ENCODE data around the gene IL1RAP. TPM values are rescaled to one million over a fixed set of nuclear protein-coding genes. Genes with fewer than 3 reads are reported as not detected.

The IL1RAP gene
- total RNA-seq, 1 donor from 2014 or later: 27.8 TPM

GRCh38 chr3:190521998-190522397, 8.1 kb downstream of the IL1RAP start:
- no peaks in the 10 kb centered on the region for H3K27me3 Mint-ChIP-seq
- intact Hi-C loops (cut with micrococcal nuclease): no loop called here
- H3K4me1 Mint-ChIP-seq: peaks cover 20% of the 10 kb centered on the region
- no peak overlapping the region for H3K4me3 Mint-ChIP-seq
- DNase-seq: no peak
- H3K9me3 Mint-ChIP-seq: peaks cover 4% of the 10 kb centered on the region
- peaks cover 36% of the 10 kb centered on the region for H3K36me3 Mint-ChIP-seq (ENCODE audit: low read depth)
- peak overlapping the region; percentile 42 for H3K27ac Mint-ChIP-seq

GRCh38 chr3:190522621-190523222, 8.8 kb downstream of the IL1RAP start:
- peaks cover 4% of the 10 kb centered on the region for H3K9me3 Mint-ChIP-seq

DNA sequence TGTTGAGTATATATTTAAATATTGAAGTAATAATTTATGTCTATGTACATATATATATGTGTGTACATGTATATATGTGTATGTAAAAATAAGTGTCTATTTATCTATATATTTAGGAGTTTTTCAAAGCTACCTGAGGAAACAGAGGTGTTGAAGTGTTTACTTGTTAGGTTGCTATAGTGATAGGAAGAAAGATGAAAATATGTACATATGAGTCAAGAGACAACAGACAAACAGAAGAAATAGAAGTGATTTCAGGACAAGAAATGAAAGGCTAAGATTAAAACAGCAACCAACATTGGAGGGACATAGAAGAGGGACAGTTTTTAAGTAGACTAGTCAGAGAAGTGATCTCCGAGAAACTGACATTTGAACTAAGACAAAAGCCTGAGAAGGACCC, 11.1 kb downstream of the IL1RAP start:
- H3K9me3 Mint-ChIP-seq: peaks cover 4% of the 10 kb centered on the region
- no peak for DNase-seq
- H3K4me3 Mint-ChIP-seq: no peak overlapping the region
- no peak overlapping the region for H3K27ac Mint-ChIP-seq
- intact Hi-C loops (cut with micrococcal nuclease): no loop called here
- H3K27me3 Mint-ChIP-seq: no peaks in the 10 kb centered on the region
- peaks cover 10% of the 10 kb centered on the region for H3K4me1 Mint-ChIP-seq
- H3K36me3 Mint-ChIP-seq (ENCODE audit: low read depth): peaks cover 34% of the 10 kb centered on the region

More at GRCh38 chr3:190522621-190523222, 8.8 kb downstream of the IL1RAP start:
- no peak for DNase-seq
- peaks cover 13% of the 10 kb centered on the region for H3K4me1 Mint-ChIP-seq
- intact Hi-C loops (cut with micrococcal nuclease): no loop called here
- peaks cover 35% of the 10 kb centered on the region for H3K36me3 Mint-ChIP-seq (ENCODE audit: low read depth)
- H3K4me3 Mint-ChIP-seq: no peak overlapping the region
- no peaks in the 10 kb centered on the region for H3K27me3 Mint-ChIP-seq
- H3K27ac Mint-ChIP-seq: no peak overlapping the region

DNA sequence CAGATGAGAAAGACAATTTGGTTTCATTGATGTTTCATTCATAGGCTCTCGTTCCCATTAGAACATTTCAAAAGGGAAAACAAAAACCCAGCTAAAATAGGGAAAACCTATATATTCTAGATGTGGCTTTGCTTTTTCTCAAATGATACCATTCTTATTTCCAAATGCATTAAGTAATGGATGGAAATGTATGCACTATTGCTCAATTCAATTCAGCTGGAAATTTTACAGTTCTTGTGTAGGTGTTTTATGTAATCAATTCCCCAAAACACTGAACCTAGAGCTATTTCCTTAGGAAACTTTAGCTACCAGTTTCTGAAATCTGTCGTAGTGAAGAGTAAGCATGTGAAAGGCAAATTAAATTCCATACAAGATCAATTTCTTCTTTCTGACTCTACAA, 11.7 kb downstream of the IL1RAP start:
- Mint-ChIP-seq H3K27ac (no peak overlapping the region), H3K27me3 (no peaks in the 10 kb centered on the region), H3K4me1 (peaks cover 10% of the 10 kb centered on the region), H3K4me3 (no peak overlapping the region), H3K36me3 (ENCODE audit: low read depth) (peaks cover 35% of the 10 kb centered on the region), H3K9me3 (peaks cover 4% of the 10 kb centered on the region)
- no peak for DNase-seq
- intact Hi-C loops (cut with micrococcal nuclease): no loop called here

DNA sequence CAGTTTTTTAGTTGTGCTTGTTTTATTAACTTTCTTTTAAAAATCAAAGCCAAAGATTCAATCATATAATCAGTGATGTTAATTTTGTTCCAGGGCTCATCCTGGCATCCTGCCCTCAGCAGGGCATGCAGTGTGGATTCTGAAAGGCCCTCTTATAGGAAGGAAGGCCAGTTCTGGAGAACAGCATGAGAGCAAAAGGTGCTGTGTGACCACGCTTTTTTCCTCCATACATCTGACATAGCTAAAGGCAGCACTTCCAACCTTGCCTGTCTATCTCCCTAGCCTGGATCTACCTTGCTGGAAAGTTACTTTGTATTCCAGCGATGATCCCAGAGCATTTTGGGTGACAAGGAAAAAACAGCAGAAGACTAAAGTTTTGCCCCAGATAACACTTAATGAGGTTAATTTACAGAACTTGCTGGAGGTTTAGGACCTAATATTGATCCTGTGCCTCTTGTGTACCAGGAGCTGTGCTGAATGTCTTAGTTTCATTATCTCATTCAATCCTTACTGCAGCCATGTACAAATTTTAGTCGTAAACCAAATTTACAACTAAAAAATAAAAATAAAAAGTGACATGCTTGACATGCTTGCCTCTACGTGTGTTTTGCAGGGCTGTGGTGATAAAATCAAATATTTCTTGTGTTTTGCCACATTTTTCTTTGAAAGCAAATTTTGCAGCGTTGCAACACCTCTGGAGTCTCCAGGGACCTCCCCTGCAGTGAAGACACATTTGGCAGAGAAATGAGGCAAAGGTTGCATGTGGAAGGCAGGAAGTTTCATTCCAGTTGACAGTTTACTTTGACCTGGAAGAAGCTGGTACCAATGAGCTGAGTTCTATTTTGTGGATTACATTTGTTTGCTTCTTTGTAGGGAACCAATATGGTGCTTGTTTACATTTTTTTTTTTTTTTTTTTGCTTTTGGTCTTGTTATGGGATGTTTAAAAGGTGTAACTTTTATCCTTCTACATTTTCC, 13.2 kb downstream of the IL1RAP start:
- intact Hi-C loops (cut with micrococcal nuclease): no loop called here
- Mint-ChIP-seq H3K9me3 (peaks cover 4% of the 10 kb centered on the region), H3K4me3 (no peak overlapping the region), H3K4me1 (peaks cover 8% of the 10 kb centered on the region), H3K36me3 (ENCODE audit: low read depth) (peaks cover 37% of the 10 kb centered on the region), H3K27ac (no peak overlapping the region), H3K27me3 (no peaks in the 10 kb centered on the region)
- DNase-seq: no peak

DNA sequence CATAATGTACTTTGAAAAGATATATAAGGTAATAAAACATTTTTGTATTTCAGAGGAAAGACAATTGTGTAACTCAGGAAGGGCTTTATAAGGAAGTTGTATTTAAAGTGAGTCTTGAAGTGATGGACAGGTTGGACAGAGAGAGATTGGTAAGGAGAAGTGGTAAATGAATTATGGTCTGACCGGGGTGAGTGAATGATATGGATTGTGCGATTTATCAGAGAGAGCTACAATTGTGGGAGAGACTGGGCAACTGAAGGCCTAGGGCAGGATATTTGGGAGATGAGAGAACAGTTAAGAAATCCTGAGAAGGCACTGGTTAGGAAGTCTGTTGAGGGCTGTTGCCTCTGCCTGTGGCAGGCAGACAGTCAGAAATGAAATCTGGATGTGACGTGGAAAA, 14.8 kb downstream of the IL1RAP start:
- H3K4me3 Mint-ChIP-seq: no peak overlapping the region
- H3K9me3 Mint-ChIP-seq: peaks cover 4% of the 10 kb centered on the region
- no peak for DNase-seq
- intact Hi-C loops (cut with micrococcal nuclease): no loop called here
- peaks cover 34% of the 10 kb centered on the region for H3K36me3 Mint-ChIP-seq (ENCODE audit: low read depth)
- H3K4me1 Mint-ChIP-seq: peaks cover 14% of the 10 kb centered on the region
- no peak overlapping the region for H3K27ac Mint-ChIP-seq
- H3K27me3 Mint-ChIP-seq: no peaks in the 10 kb centered on the region

DNA sequence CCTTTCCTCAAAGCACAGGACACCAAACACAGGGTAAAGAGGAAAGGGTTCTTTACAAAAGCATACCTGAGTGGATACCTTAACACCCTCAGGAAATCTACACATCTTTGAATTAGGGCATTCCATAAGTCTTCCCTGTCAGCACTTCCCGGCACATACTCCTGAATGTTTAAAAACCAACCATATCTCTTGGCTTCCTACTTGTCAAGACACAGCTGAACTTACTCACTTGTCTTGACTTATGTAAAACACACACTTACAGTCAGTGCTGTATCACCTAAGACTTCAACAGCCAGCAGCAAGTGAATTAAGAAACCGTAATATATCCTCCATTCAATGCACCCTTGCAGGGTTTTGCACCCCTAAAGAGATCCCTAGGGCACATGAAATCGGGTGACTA, 17.5 kb downstream of the IL1RAP start:
- Mint-ChIP-seq H3K27ac (no peak overlapping the region), H3K4me3 (no peak overlapping the region), H3K4me1 (peaks cover 18% of the 10 kb centered on the region), H3K9me3 (no peaks in the 10 kb centered on the region), H3K36me3 (ENCODE audit: low read depth) (peaks cover 32% of the 10 kb centered on the region), H3K27me3 (no peaks in the 10 kb centered on the region)
- intact Hi-C loops (cut with micrococcal nuclease): no loop called here
- DNase-seq: no peak

- H3K36me3 Mint-ChIP-seq (ENCODE audit: low read depth): peaks cover 33% of the 10 kb centered on the region
- H3K4me3 Mint-ChIP-seq: no peak overlapping the region
- H3K4me1 Mint-ChIP-seq: peaks cover 22% of the 10 kb centered on the region
- H3K27ac Mint-ChIP-seq: no peak overlapping the region
- no peaks in the 10 kb centered on the region for H3K9me3 Mint-ChIP-seq
- H3K27me3 Mint-ChIP-seq: no peaks in the 10 kb centered on the region
- no peak for DNase-seq
- intact Hi-C loops (cut with micrococcal nuclease): no loop called here
These were observed 18.9 kb downstream of the IL1RAP start for GRCh38 chr3:190532731-190533203.

DNA sequence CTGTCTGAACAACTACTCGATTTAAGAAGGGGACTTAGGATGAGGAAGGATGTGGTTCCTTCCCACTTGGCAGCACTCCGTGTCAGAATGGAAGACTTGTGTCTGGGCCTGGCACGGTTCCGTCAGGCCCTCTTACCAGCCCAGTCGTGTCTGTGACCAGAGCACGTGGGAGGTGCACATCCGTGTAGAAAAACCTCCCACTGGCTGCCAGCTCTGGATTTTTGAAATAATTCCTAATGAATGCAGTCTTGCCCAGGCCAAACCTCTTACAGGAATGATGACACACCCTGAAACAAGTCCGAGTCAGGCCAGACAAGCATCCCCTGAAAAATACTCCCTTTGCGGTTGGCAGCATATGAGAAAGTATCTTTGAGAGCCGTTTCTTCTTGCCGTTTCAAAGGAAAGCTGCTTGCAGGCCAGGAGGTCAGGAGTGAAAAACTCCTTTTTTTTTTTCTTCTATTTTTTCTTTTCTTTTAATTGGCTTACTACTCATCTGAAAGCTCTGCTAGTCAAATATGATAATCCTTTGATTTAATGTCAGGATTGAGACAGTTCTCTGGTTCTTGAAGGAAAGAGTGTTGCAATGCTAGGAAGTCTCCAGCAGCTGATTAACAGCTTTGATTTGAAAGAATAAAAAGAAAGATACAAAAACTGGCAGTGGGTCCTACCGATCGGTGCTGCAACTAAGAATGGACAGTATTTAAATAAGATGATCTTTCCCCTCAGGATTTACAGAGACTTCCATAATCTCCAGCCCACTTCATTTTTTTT, 19.8 kb downstream of the IL1RAP start:
- peaks cover 34% of the 10 kb centered on the region for H3K36me3 Mint-ChIP-seq (ENCODE audit: low read depth)
- H3K9me3 Mint-ChIP-seq: no peaks in the 10 kb centered on the region
- H3K4me3 Mint-ChIP-seq: no peak overlapping the region
- intact Hi-C loops (cut with micrococcal nuclease): loop anchor here (2.0 kb wide), 1 partner anchor 19 kb away; the partner anchor contains the start of gene IL1RAP
- H3K27ac Mint-ChIP-seq: no peak overlapping the region
- DNase-seq: no peak
- H3K4me1 Mint-ChIP-seq: peaks cover 28% of the 10 kb centered on the region
- no peaks in the 10 kb centered on the region for H3K27me3 Mint-ChIP-seq

- intact Hi-C loops (cut with micrococcal nuclease): loop anchor here (2.0 kb wide), 1 partner anchor 20 kb away; the partner anchor contains the start of gene IL1RAP
- no peak overlapping the region for H3K4me3 Mint-ChIP-seq
- no peak for DNase-seq
- H3K36me3 Mint-ChIP-seq (ENCODE audit: low read depth): peaks cover 31% of the 10 kb centered on the region
- no peaks in the 10 kb centered on the region for H3K27me3 Mint-ChIP-seq
- H3K4me1 Mint-ChIP-seq: peaks cover 28% of the 10 kb centered on the region
- H3K9me3 Mint-ChIP-seq: no peaks in the 10 kb centered on the region
- H3K27ac Mint-ChIP-seq: peak overlapping the region; percentile 27
These were observed 20.5 kb downstream of the IL1RAP start for GRCh38 chr3:190534386-190534785.

DNA sequence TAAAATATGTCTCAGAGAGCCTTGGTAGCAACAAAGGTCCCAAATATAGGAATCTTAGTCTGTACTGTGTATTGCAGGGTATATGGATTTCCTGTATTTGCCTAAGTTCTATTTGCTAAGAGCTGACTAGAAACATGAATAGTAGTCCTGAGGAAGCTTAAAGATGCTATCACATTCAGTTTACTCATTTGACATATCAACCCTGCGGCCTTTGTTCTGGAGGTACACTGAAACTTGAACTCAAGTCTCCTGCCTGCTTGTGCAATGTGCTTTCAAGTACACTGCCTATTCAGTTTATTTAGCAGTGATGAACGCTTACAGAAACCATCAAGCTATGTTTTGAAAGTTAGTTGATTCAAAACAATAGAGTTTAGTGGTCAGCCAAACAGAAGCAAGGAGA, 21.1 kb downstream of the IL1RAP start:
- Mint-ChIP-seq H3K27me3 (no peaks in the 10 kb centered on the region), H3K4me3 (no peak overlapping the region), H3K36me3 (ENCODE audit: low read depth) (peaks cover 31% of the 10 kb centered on the region), H3K9me3 (no peaks in the 10 kb centered on the region), H3K27ac (no peak overlapping the region), H3K4me1 (peaks cover 28% of the 10 kb centered on the region)
- intact Hi-C loops (cut with micrococcal nuclease): loop anchor here (2.0 kb wide), 1 partner anchor 20 kb away; the partner anchor contains the start of gene IL1RAP
- no peak for DNase-seq

- H3K27ac Mint-ChIP-seq: no peak overlapping the region
- peaks cover 30% of the 10 kb centered on the region for H3K4me1 Mint-ChIP-seq
- H3K36me3 Mint-ChIP-seq (ENCODE audit: low read depth): peaks cover 29% of the 10 kb centered on the region
- no peaks in the 10 kb centered on the region for H3K9me3 Mint-ChIP-seq
- H3K4me3 Mint-ChIP-seq: no peak overlapping the region
- no peak for DNase-seq
- no peaks in the 10 kb centered on the region for H3K27me3 Mint-ChIP-seq
- intact Hi-C loops (cut with micrococcal nuclease): no loop called here
These were observed 23.3 kb downstream of the IL1RAP start for GRCh38 chr3:190537146-190537545.

GRCh38 chr3:190538288-190538687, 24.4 kb downstream of the IL1RAP start:
- Mint-ChIP-seq H3K4me3 (no peak overlapping the region), H3K36me3 (ENCODE audit: low read depth) (peaks cover 24% of the 10 kb centered on the region), H3K27me3 (no peaks in the 10 kb centered on the region), H3K4me1 (peaks cover 25% of the 10 kb centered on the region), H3K9me3 (no peaks in the 10 kb centered on the region), H3K27ac (no peak overlapping the region)
- no peak for DNase-seq
- intact Hi-C loops (cut with micrococcal nuclease): no loop called here

Data from activated CD4-positive, alpha-beta T cell treated with anti-CD3 and anti-CD28 coated beads, Interleukin-2, amount 10 ng/mL, durations not matched to agents 24 days and 14 days (primary cell).